ENCODE data around the gene RNF133. TPM values are rescaled to one million over a fixed set of nuclear protein-coding genes. Genes with fewer than 3 reads are reported as not detected.

RNF133 gene
- total RNA-seq, 1 experiment from 2014 or later = 0.26 TPM

- Histone ChIP-seq H3K27me3 (ENCODE audit: low read length) (no peaks in the 10 kb centered on the region), H3K79me2 (ENCODE audit: low read length) (no peaks in the 10 kb centered on the region), H4K20me1 (ENCODE audit: low read length) (no peaks in the 10 kb centered on the region), H3K4me2 (ENCODE audit: low read length) (no peak overlapping the region), H3K4me1 (ENCODE audit: insufficient read depth, low read length) (no peaks in the 10 kb centered on the region), H3K36me3 (ENCODE audit: low read depth, low read length) (no peaks in the 10 kb centered on the region), H2AFZ (ENCODE audit: low read length) (no peak overlapping the region), H3F3A (ENCODE audit: low read length, unreplicated experiment) (no peaks in the 10 kb centered on the region), H3K9ac (ENCODE audit: low read length) (no peak overlapping the region), H3K4me3 (ENCODE audit: low read length) (no peak overlapping the region), H3K27ac (ENCODE audit: low read length) (no peak overlapping the region), H3K9me3 (ENCODE audit: low read length) (no peaks in the 10 kb centered on the region), H3K9me2 (replicated peaks; ENCODE audit: low read length) (no peaks in the 10 kb centered on the region)
- POLR2A ChIA-PET (ENCODE audit: unreplicated experiment) = no interaction called here
- intact Hi-C loops (cut with micrococcal nuclease) = no loop called here
- BruUV-seq (replicated peaks) = no TSS peak
- no peak for DNase-seq
- CTCF ChIA-PET = no interaction called here
- TF ChIP-seq, protein P1, sequence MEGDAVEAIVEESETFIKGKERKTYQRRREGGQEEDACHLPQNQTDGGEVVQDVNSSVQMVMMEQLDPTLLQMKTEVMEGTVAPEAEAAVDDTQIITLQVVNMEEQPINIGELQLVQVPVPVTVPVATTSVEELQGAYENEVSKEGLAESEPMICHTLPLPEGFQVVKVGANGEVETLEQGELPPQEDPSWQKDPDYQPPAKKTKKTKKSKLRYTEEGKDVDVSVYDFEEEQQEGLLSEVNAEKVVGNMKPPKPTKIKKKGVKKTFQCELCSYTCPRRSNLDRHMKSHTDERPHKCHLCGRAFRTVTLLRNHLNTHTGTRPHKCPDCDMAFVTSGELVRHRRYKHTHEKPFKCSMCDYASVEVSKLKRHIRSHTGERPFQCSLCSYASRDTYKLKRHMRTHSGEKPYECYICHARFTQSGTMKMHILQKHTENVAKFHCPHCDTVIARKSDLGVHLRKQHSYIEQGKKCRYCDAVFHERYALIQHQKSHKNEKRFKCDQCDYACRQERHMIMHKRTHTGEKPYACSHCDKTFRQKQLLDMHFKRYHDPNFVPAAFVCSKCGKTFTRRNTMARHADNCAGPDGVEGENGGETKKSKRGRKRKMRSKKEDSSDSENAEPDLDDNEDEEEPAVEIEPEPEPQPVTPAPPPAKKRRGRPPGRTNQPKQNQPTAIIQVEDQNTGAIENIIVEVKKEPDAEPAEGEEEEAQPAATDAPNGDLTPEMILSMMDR (conservative IDR thresholded peaks at IDR 0.05; ENCODE audit: low read depth, low read length) = no peak
- TF ChIP-seq EZH2phosphoT487 (IDR thresholded peaks at IDR 0.05; ENCODE audit: borderline replicate concordance, low read length) = no peak
- TF ChIP-seq EZH2 (IDR thresholded peaks at IDR 0.05; ENCODE audit: low read length, unreplicated experiment) = no peak
- ATAC-seq = no peak
These were observed 35.2 kb downstream of the RNF133 start for GRCh38 chr7:122663733-122664132.

DNA sequence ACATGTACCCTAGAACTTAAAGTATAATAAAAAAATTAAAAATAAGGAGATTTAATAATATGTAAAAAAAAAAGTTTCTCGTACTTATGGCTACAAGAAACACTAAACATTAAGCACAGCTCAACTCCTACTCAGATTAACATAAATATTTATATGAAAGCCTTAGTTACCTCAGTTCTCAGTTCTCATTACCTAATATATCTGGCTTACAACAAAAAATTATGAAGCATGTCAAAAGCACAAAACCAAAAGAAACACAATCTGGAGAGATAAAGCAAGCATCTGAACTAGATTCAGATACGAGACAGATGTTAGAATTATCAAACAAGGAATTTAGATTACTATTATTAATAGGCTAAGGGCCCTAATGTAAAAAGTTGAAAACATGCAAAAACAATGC lies 40.1 kb downstream of the RNF133 start:
- ChIA-PET POLR2A (ENCODE audit: unreplicated experiment) (no interaction called here), CTCF (no interaction called here)
- ATAC-seq = no peak
- Histone ChIP-seq H3K27ac (ENCODE audit: low read length) (no peak overlapping the region), H3K9me3 (ENCODE audit: low read length) (no peaks in the 10 kb centered on the region), H3K9ac (ENCODE audit: low read length) (no peak overlapping the region), H3K36me3 (ENCODE audit: low read depth, low read length) (no peaks in the 10 kb centered on the region), H3K27me3 (ENCODE audit: low read length) (no peaks in the 10 kb centered on the region), H3F3A (ENCODE audit: low read length, unreplicated experiment) (no peaks in the 10 kb centered on the region), H3K4me1 (ENCODE audit: insufficient read depth, low read length) (no peaks in the 10 kb centered on the region), H3K4me2 (ENCODE audit: low read length) (no peak overlapping the region), H3K9me2 (replicated peaks; ENCODE audit: low read length) (no peaks in the 10 kb centered on the region), H3K4me3 (ENCODE audit: low read length) (no peak overlapping the region), H4K20me1 (ENCODE audit: low read length) (no peaks in the 10 kb centered on the region), H2AFZ (ENCODE audit: low read length) (no peak overlapping the region), H3K79me2 (ENCODE audit: low read length) (no peaks in the 10 kb centered on the region)
- TF ChIP-seq EZH2 (IDR thresholded peaks at IDR 0.05; ENCODE audit: low read length, unreplicated experiment) (no peak), EZH2phosphoT487 (IDR thresholded peaks at IDR 0.05; ENCODE audit: borderline replicate concordance, low read length) (no peak)
- TF ChIP-seq, protein P1 (conservative IDR thresholded peaks at IDR 0.05; ENCODE audit: low read depth, low read length) = no peak
- intact Hi-C loops (cut with micrococcal nuclease) = no loop called here
- BruUV-seq (replicated peaks) = no TSS peak
- DNase-seq = no peak

DNA sequence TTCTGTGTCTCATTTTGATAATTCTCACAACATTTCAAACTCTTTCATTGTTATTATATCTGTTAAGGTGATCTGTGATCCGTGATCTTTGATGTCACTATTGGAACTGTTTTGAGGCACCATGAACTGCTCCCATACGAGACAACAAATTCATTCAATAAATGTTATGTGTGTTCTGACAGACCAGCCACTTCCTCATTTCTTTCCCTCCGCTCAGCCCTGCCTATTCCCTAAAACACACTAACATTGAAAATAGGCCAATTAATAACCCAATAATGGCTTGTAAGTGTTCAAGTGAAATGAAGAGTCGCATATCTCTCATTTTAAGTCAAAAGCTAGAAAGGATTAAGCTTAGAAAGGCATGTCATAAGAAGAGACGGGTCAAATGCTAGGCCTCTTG lies 45.2 kb downstream of the RNF133 start:
- TF ChIP-seq EZH2phosphoT487 (IDR thresholded peaks at IDR 0.05; ENCODE audit: borderline replicate concordance, low read length) = no peak
- TF ChIP-seq, protein P1 (conservative IDR thresholded peaks at IDR 0.05; ENCODE audit: low read depth, low read length) = no peak
- no peak for TF ChIP-seq EZH2 (IDR thresholded peaks at IDR 0.05; ENCODE audit: low read length, unreplicated experiment)
- intact Hi-C loops (cut with micrococcal nuclease) = no loop called here
- no peaks in the 10 kb centered on the region for H3K9me2 ChIP-seq (replicated peaks; ENCODE audit: low read length)
- ChIA-PET POLR2A (ENCODE audit: unreplicated experiment) (no interaction called here), CTCF (no interaction called here)
- peaks cover 4% of the 10 kb centered on the region; the same call in 1 of the 2 replicates for H3K4me1 ChIP-seq (ENCODE audit: insufficient read depth, low read length)
- no peak overlapping the region for H2AFZ ChIP-seq (ENCODE audit: low read length)
- H3K27me3 ChIP-seq (ENCODE audit: low read length) = no peaks in the 10 kb centered on the region
- no peaks in the 10 kb centered on the region for H4K20me1 ChIP-seq (ENCODE audit: low read length)
- no peaks in the 10 kb centered on the region for H3K79me2 ChIP-seq (ENCODE audit: low read length)
- H3K9ac ChIP-seq (ENCODE audit: low read length) = no peak overlapping the region
- no TSS peak for BruUV-seq (replicated peaks)
- no peaks in the 10 kb centered on the region for H3K9me3 ChIP-seq (ENCODE audit: low read length)
- H3K4me2 ChIP-seq (ENCODE audit: low read length) = no peak overlapping the region
- H3F3A ChIP-seq (ENCODE audit: low read length, unreplicated experiment) = no peaks in the 10 kb centered on the region
- H3K4me3 ChIP-seq (ENCODE audit: low read length) = no peak overlapping the region
- H3K27ac ChIP-seq (ENCODE audit: low read length) = no peak overlapping the region
- ATAC-seq (no peak), DNase-seq (no peak)
- no peaks in the 10 kb centered on the region for H3K36me3 ChIP-seq (ENCODE audit: low read depth, low read length)

Measured in PC-3 (cell line).